GM20000 (cell line): ENCODE results near the gene TIMM44.

Experiments used
- DNase-seq: peaks from one replicate; pipeline ENCODE4 v3.0.0; 2012; ENCODE audit warnings: low spot score
- CTCF ChIP-seq: IDR thresholded peaks from 2 replicates; pipeline ENCODE4 v1.5.1; 2012; ENCODE audit warnings: mild to moderate bottlenecking, control low read depth; ENCODE audit errors: extremely low read depth, missing control alignments

The TIMM44 gene

GRCh38 chr19:7985481-7985911 lies 42.0 kb upstream of the TIMM44 start:
- no peak for TF ChIP-seq CTCF
- no peak for DNase-seq

- DNase-seq, result no peak
- TF ChIP-seq CTCF, result no peak
Observed at GRCh38 chr19:7983995-7984837, 40.8 kb upstream of the TIMM44 start.

GRCh38 chr19:7983286-7983950 lies 40.0 kb upstream of the TIMM44 start:
- no peak for TF ChIP-seq CTCF
- no peak for DNase-seq

- no peak for DNase-seq
- no peak for TF ChIP-seq CTCF
Observed at GRCh38 chr19:7982651-7983099, 39.2 kb upstream of the TIMM44 start.

GRCh38 chr19:7982103-7982502 lies 38.6 kb upstream of the TIMM44 start:
- DNase-seq, result no peak
- no peak for TF ChIP-seq CTCF

- no peak for DNase-seq
- no peak for TF ChIP-seq CTCF
Observed at GRCh38 chr19:7981661-7982060, 38.2 kb upstream of the TIMM44 start.

GRCh38 chr19:7981199-7981598 lies 37.7 kb upstream of the TIMM44 start:
- no peak for DNase-seq
- no peak for TF ChIP-seq CTCF
